Mesendoderm (in vitro differentiated cells): ENCODE results near the gene MYH13.
A peak's percentile ranks its signal among the peaks of the same experiment; 100 is the strongest.

Experiments used
- DNase-seq: peaks from one replicate; pipeline ENCODE4 v3.0.0; 2013
- H2AK5ac ChIP-seq: 2 replicates; pipeline ENCODE4 v1.6.1; 2013; ENCODE audit warnings: low read length, inconsistent platforms
- H2BK120ac ChIP-seq: 2 replicates; pipeline ENCODE4 v1.6.1; 2013; ENCODE audit warnings: low read depth, mild to moderate bottlenecking, low read length, moderate library complexity, mixed read lengths
- H2BK15ac ChIP-seq: replicated peaks from 2 replicates; pipeline ENCODE4 v1.6.1; 2013; ENCODE audit warnings: low read depth, mild to moderate bottlenecking, moderate library complexity
- H2BK5ac ChIP-seq: 2 replicates; pipeline ENCODE4 v1.6.1; 2013; ENCODE audit warnings: low read length, inconsistent platforms
- H3K18ac ChIP-seq: 2 replicates; pipeline ENCODE4 v1.6.1; 2013; ENCODE audit warnings: mild to moderate bottlenecking, low read length, mixed read lengths
- H3K23ac ChIP-seq: one replicate; pipeline ENCODE4 v1.6.1; 2013; ENCODE audit warnings: low read length
- H3K27ac ChIP-seq: 2 replicates; pipeline ENCODE4 v1.5.1; 2013; ENCODE audit warnings: low read depth, mild to moderate bottlenecking, inconsistent platforms, low read length, moderate library complexity
- H3K27me3 ChIP-seq: 2 replicates; pipeline ENCODE4 v1.6.1; 2013; ENCODE audit warnings: low read length, control low read depth, mild to moderate bottlenecking, inconsistent platforms; ENCODE audit not compliant: insufficient read depth, poor library complexity
- H3K36me3 ChIP-seq: 2 replicates; pipeline ENCODE4 v1.6.1; 2013; ENCODE audit warnings: low read length, inconsistent platforms; ENCODE audit not compliant: control insufficient read depth, insufficient read depth
- H3K4ac ChIP-seq: one replicate; pipeline ENCODE4 v1.6.1; 2013; ENCODE audit warnings: low read depth, mild to moderate bottlenecking, low read length, moderate library complexity
- H3K4me1 ChIP-seq: 2 replicates; pipeline ENCODE4 v1.6.1; 2013; ENCODE audit warnings: low read depth, low read length, inconsistent platforms; ENCODE audit not compliant: control insufficient read depth
- H3K4me2 ChIP-seq: 2 replicates; pipeline ENCODE4 v1.6.1; 2013; ENCODE audit warnings: low read length
- H3K4me3 ChIP-seq: 2 replicates; pipeline ENCODE4 v1.5.1; 2013; ENCODE audit warnings: mild to moderate bottlenecking, low read length
- H3K56ac ChIP-seq: one replicate; pipeline ENCODE4 v1.6.1; 2013; ENCODE audit warnings: low read length
- H3K79me1 ChIP-seq: 2 replicates; pipeline ENCODE4 v1.6.1; 2013; ENCODE audit warnings: low read length, inconsistent platforms
- H3K79me2 ChIP-seq: 2 replicates; pipeline ENCODE4 v1.6.1; 2013; ENCODE audit warnings: mild to moderate bottlenecking, low read length; ENCODE audit not compliant: control insufficient read depth, insufficient read depth
- H3K9ac ChIP-seq: 2 replicates; pipeline ENCODE4 v1.6.1; 2013; ENCODE audit warnings: low read length, inconsistent platforms
- H4K5ac ChIP-seq: one replicate; pipeline ENCODE4 v1.6.1; 2013; ENCODE audit warnings: low read length
- H4K8ac ChIP-seq: one replicate; pipeline ENCODE4 v1.6.1; 2013; ENCODE audit warnings: low read depth, mild to moderate bottlenecking, control low read depth, low read length, moderate library complexity
- WGBS: extraction: QIAGEN DNeasy Blood & Tissue Kit; methylation state at CpG from one replicate; pipeline ENCODE4 v1.1.7; 2013; ENCODE audit warnings: low lambda C conversion rate, missing lambda C conversion rate; ENCODE audit not compliant: insufficient coverage; ENCODE audit errors: extremely low coverage; 5-methylcytosine and 5-hydroxymethylcytosine counted together

MYH13 gene

GRCh38 chr17:10403589-10403988 is 30.8 kb upstream of the MYH13 start:
- Histone ChIP-seq H3K4me1 (peaks cover 2% of the 10 kb centered on the region), H3K4me3 (no peak overlapping the region), H4K8ac (no peak overlapping the region), H3K23ac (no peak overlapping the region), H3K36me3 (no peaks in the 10 kb centered on the region), H3K79me1 (no peaks in the 10 kb centered on the region), H2BK5ac (no peak overlapping the region), H4K5ac (no peak overlapping the region), H3K4ac (no peak overlapping the region), H3K27ac (no peak overlapping the region), H3K56ac (no peak overlapping the region), H3K4me2 (no peak overlapping the region), H3K18ac (no peak overlapping the region), H2BK15ac (no peak overlapping the region), H3K9ac (no peak overlapping the region), H2BK120ac (no peak overlapping the region), H3K79me2 (no peaks in the 10 kb centered on the region), H3K27me3 (no peaks in the 10 kb centered on the region), H2AK5ac (no peak overlapping the region)
- DNase-seq: no peak

DNA sequence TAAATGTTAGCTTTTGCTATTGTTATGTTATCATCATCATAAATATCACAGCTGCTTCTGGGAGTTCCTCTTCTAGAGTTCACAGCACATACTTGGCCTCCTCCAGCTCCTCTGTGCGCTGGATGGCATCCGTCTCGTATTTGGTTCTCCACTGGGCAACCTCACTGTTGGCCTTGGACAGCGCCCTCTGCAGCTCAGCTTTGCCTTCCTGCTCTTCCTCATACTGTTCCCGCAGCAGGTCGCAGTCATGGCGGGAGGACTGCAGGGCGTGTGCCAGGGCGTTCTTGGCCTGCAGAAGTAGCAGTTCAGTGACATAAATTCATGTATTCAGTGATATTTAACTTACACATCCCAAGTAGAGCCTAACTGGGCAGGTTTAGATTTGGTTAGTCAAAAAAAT is 25.5 kb upstream of the MYH13 start:
- Histone ChIP-seq H2BK5ac (no peak overlapping the region), H3K4me2 (no peak overlapping the region), H2BK120ac (no peak overlapping the region), H3K27me3 (no peaks in the 10 kb centered on the region), H3K79me1 (no peaks in the 10 kb centered on the region), H3K23ac (no peak overlapping the region), H3K9ac (no peak overlapping the region), H2BK15ac (no peak overlapping the region), H3K56ac (no peak overlapping the region), H3K4me3 (no peak overlapping the region), H4K5ac (no peak overlapping the region), H4K8ac (no peak overlapping the region), H3K4me1 (no peaks in the 10 kb centered on the region), H3K18ac (no peak overlapping the region), H3K4ac (no peak overlapping the region), H2AK5ac (no peak overlapping the region), H3K79me2 (no peaks in the 10 kb centered on the region), H3K36me3 (no peaks in the 10 kb centered on the region), H3K27ac (no peak overlapping the region)
- no CpG with 5 or more reads among the region's 9 CpGs for WGBS
- peak; percentile 25 for DNase-seq

DNA sequence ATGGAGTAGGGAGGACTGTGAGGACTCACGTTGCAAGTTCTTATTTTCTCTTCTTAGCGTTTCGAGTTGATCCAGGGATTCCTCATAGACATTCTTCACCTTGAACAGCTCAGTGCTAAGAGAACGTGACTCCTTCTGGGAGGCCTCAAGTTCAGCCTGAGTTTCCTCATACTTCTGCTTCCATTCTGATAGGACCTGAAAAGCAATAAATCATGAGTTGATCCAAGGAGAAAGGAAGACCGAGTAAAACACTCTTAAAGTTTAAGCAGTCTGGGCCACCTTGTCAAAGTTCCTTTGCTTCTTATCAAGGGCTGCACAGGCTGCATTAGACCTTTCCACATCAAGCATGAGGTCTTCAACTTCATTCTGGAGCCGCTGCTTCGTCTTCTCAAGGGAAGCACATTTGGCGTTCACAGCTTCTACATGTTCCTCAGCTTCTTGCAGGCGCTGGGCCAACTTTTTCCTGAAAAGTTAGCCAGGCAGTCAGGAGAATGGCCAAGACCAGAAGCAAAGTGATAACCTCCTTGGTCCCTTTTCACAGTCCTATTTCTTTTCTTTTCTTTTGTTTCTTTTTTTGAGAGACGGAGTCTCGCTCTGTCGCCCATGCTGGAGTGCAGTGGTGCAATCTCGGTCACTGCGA is 23.8 kb upstream of the MYH13 start:
- H2BK15ac ChIP-seq: no peak overlapping the region
- no peak for DNase-seq
- H3K4ac ChIP-seq: no peak overlapping the region
- no peak overlapping the region for H3K23ac ChIP-seq
- no peak overlapping the region for H3K9ac ChIP-seq
- H3K4me3 ChIP-seq: no peak overlapping the region
- H2BK120ac ChIP-seq: no peak overlapping the region
- H3K36me3 ChIP-seq: no peaks in the 10 kb centered on the region
- no CpG with 5 or more reads among the region's 14 CpGs for WGBS
- no peak overlapping the region for H4K5ac ChIP-seq
- no peak overlapping the region for H2BK5ac ChIP-seq
- H3K27ac ChIP-seq: no peak overlapping the region
- H2AK5ac ChIP-seq: no peak overlapping the region
- no peak overlapping the region for H3K4me2 ChIP-seq
- H3K18ac ChIP-seq: no peak overlapping the region
- H3K4me1 ChIP-seq: no peaks in the 10 kb centered on the region
- H4K8ac ChIP-seq: no peak overlapping the region
- H3K79me1 ChIP-seq: no peaks in the 10 kb centered on the region
- no peaks in the 10 kb centered on the region for H3K27me3 ChIP-seq
- H3K56ac ChIP-seq: no peak overlapping the region
- no peaks in the 10 kb centered on the region for H3K79me2 ChIP-seq

GRCh38 chr17:10394201-10394887 is 21.5 kb upstream of the MYH13 start:
- H2BK15ac ChIP-seq: no peak overlapping the region
- no peak overlapping the region for H4K8ac ChIP-seq
- no CpG with 5 or more reads among the region's 6 CpGs for WGBS
- no peaks in the 10 kb centered on the region for H3K36me3 ChIP-seq
- no peak overlapping the region for H3K4me2 ChIP-seq
- no peak overlapping the region for H2AK5ac ChIP-seq
- H3K4ac ChIP-seq: no peak overlapping the region
- no peak overlapping the region for H2BK120ac ChIP-seq
- DNase-seq: no peak
- no peak overlapping the region for H3K27ac ChIP-seq
- H3K79me2 ChIP-seq: no peaks in the 10 kb centered on the region
- no peak overlapping the region for H3K23ac ChIP-seq
- no peak overlapping the region for H2BK5ac ChIP-seq
- no peaks in the 10 kb centered on the region for H3K4me1 ChIP-seq
- H3K9ac ChIP-seq: no peak overlapping the region
- no peaks in the 10 kb centered on the region for H3K79me1 ChIP-seq
- H3K56ac ChIP-seq: no peak overlapping the region
- no peak overlapping the region for H3K18ac ChIP-seq
- no peaks in the 10 kb centered on the region for H3K27me3 ChIP-seq
- H4K5ac ChIP-seq: no peak overlapping the region
- no peak overlapping the region for H3K4me3 ChIP-seq

DNA sequence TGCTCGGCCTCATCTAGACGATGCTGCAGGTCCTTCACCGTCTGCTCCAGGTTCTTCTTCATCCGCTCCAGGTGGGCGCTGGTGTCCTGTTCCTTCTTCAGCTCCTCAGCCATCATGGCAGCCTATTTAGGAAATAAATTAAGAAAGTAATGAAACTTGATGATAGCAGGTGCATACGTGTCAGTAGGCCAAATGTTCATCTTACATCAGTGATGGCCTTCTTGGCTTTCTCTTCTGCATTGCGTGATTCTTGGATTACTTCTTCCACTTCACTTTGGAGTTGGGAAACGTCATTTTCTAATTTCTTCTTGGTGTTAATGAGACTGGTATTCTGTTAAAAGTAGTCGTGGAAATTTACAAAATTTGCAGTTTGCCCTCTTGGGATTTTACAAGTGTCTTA is 20.1 kb upstream of the MYH13 start:
- H3K27me3 ChIP-seq: no peaks in the 10 kb centered on the region
- H3K4me3 ChIP-seq: no peak overlapping the region
- H3K4me1 ChIP-seq: no peaks in the 10 kb centered on the region
- no peak overlapping the region for H2BK5ac ChIP-seq
- no peak overlapping the region for H3K23ac ChIP-seq
- no peak overlapping the region for H3K9ac ChIP-seq
- H4K5ac ChIP-seq: no peak overlapping the region
- WGBS: no CpG with 5 or more reads among the region's 9 CpGs
- no peak overlapping the region for H4K8ac ChIP-seq
- H2BK15ac ChIP-seq: no peak overlapping the region
- no peak overlapping the region for H2BK120ac ChIP-seq
- no peak overlapping the region for H2AK5ac ChIP-seq
- no peak overlapping the region for H3K27ac ChIP-seq
- H3K4ac ChIP-seq: no peak overlapping the region
- no peaks in the 10 kb centered on the region for H3K79me1 ChIP-seq
- no peaks in the 10 kb centered on the region for H3K36me3 ChIP-seq
- no peaks in the 10 kb centered on the region for H3K79me2 ChIP-seq
- no peak overlapping the region for H3K4me2 ChIP-seq
- DNase-seq: no peak
- no peak overlapping the region for H3K56ac ChIP-seq
- H3K18ac ChIP-seq: no peak overlapping the region

DNA sequence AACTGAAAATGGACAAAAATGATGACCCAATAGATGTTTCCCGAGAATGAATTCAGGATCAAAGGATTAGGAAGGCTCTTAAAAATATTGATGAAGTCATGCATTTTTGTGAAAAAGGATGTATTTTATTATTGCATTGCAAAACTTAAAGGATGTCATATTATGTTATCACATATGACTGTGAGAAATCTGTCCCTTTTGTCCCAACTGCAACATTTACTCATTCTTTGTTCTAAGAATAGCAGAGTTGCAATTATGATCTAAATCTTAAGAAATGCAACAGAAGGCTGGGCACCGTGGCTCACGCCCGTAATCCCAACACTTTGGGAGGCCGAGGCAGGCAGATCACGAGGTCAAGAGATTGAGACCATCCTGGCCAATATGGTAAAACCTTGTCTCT is 13.1 kb upstream of the MYH13 start:
- DNase-seq: no peak
- Histone ChIP-seq H2BK5ac (no peak overlapping the region), H4K5ac (no peak overlapping the region), H2BK120ac (no peak overlapping the region), H3K4me2 (no peak overlapping the region), H3K36me3 (no peaks in the 10 kb centered on the region), H3K9ac (no peak overlapping the region), H2AK5ac (no peak overlapping the region), H3K56ac (no peak overlapping the region), H3K27me3 (no peaks in the 10 kb centered on the region), H3K79me1 (no peaks in the 10 kb centered on the region), H3K23ac (no peak overlapping the region), H2BK15ac (no peak overlapping the region), H3K79me2 (no peaks in the 10 kb centered on the region), H3K4me3 (no peak overlapping the region), H3K4me1 (no peaks in the 10 kb centered on the region), H3K27ac (no peak overlapping the region), H4K8ac (no peak overlapping the region), H3K4ac (no peak overlapping the region), H3K18ac (no peak overlapping the region)
- WGBS: no CpG with 5 or more reads among the region's 6 CpGs
